Measurements from ENCODE around the gene CACNB4.

Gene CACNB4

DNA sequence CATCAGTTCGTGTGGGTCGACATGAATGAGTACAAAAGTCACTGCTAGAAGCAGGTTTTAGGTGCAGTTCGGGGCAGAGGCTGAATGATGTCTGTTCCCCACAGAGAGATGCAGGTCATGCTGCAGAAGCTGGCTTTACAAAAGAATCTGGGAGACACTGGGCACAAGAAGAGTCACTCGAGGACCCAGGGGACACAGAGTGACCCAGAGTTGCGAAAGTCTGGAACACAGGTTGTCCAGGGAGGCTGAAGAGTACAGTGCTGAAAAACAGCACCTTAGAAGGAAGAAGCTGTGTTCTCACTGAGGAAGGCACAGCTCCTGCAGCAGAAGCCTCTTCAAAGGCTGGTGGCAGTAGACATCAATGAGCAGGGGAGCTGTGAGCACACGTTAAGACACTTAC is 14.8 kb downstream of the CACNB4 start:
- H3K9ac ChIP-seq: no peak overlapping the region
- no peak overlapping the region for H3K4me2 ChIP-seq (ENCODE audit: low read length)
- no peaks in the 10 kb centered on the region for H3K4me1 ChIP-seq
- H3K79me2 ChIP-seq: no peaks in the 10 kb centered on the region
- no peak overlapping the region for H3K27ac ChIP-seq
- no peak overlapping the region for H2AFZ ChIP-seq
- H3K36me3 ChIP-seq (ENCODE audit: control insufficient read depth, insufficient read depth, low read length): no peaks in the 10 kb centered on the region
- H3K9me3 ChIP-seq (ENCODE audit: control insufficient read depth, low read length): no peaks in the 10 kb centered on the region
- H3K4me3 ChIP-seq (ENCODE audit: low read depth, low read length): no peak overlapping the region
- TF ChIP-seq, protein P1, sequence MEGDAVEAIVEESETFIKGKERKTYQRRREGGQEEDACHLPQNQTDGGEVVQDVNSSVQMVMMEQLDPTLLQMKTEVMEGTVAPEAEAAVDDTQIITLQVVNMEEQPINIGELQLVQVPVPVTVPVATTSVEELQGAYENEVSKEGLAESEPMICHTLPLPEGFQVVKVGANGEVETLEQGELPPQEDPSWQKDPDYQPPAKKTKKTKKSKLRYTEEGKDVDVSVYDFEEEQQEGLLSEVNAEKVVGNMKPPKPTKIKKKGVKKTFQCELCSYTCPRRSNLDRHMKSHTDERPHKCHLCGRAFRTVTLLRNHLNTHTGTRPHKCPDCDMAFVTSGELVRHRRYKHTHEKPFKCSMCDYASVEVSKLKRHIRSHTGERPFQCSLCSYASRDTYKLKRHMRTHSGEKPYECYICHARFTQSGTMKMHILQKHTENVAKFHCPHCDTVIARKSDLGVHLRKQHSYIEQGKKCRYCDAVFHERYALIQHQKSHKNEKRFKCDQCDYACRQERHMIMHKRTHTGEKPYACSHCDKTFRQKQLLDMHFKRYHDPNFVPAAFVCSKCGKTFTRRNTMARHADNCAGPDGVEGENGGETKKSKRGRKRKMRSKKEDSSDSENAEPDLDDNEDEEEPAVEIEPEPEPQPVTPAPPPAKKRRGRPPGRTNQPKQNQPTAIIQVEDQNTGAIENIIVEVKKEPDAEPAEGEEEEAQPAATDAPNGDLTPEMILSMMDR (IDR thresholded peaks at IDR 0.05): no peak
- no peaks in the 10 kb centered on the region for H3K27me3 ChIP-seq (ENCODE audit: control insufficient read depth, insufficient read depth, low read length)

DNA sequence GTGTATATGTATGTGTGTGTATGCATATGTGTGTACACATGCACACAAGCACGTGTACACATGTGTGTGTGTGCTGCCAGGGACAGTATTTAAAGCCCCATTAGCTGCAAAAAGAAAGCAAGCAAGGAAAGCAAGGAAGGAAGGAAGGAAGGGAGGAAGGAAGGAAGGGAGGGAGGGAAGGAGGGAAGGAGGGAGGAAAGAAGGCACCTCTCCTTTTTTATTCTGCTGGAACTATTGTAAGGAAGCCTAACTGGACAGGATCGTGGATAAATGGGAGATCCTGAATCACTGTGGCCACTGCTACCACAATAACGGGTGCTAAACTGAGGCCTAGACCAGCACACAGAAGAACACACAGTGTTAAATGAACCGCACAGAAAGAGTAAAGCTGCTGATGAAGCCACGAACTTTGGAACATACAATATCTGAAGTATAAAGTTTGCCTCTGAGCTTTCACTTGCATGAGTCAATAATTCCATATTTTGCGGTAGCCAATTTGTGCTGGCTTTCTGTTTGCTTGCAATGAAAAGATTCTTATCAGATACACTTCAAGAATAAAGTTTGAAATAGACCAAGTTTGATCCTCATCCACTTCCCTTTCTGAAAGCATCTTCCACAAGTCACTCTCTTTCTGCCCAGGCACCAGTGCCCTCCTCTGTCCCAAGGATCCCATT is 15.5 kb downstream of the CACNB4 start:
- H3K27ac ChIP-seq: no peak overlapping the region
- TF ChIP-seq, protein P1 (IDR thresholded peaks at IDR 0.05): no peak
- H3K9ac ChIP-seq: no peak overlapping the region
- H3K9me3 ChIP-seq (ENCODE audit: control insufficient read depth, low read length): no peaks in the 10 kb centered on the region
- no peak overlapping the region for H2AFZ ChIP-seq
- H3K4me1 ChIP-seq: no peaks in the 10 kb centered on the region
- H3K36me3 ChIP-seq (ENCODE audit: control insufficient read depth, insufficient read depth, low read length): no peaks in the 10 kb centered on the region
- no peak overlapping the region for H3K4me2 ChIP-seq (ENCODE audit: low read length)
- H3K27me3 ChIP-seq (ENCODE audit: control insufficient read depth, insufficient read depth, low read length): no peaks in the 10 kb centered on the region
- no peak overlapping the region for H3K4me3 ChIP-seq (ENCODE audit: low read depth, low read length)
- H3K79me2 ChIP-seq: no peaks in the 10 kb centered on the region

DNA sequence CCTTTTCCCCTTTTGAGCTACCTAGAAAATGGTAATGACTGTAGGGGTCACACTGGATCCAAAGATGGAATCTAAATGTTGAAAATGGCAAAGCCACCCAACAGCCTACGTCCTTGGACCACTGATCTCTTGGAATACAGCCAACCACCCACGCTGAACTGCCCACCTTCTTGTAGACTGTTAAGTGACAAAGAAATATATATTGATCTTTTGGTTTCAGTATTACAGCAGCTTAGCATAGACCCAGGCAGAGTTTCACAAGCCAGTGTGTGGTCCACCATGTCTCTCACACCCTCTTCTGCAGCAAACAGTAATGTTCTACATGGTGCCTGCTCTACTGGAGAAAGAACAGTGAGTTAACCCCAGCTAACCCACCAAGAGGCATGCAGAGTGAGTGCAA is 20.2 kb downstream of the CACNB4 start:
- no peaks in the 10 kb centered on the region for H3K9me3 ChIP-seq (ENCODE audit: control insufficient read depth, low read length)
- H3K4me2 ChIP-seq (ENCODE audit: low read length): no peak overlapping the region
- no peaks in the 10 kb centered on the region for H3K27me3 ChIP-seq (ENCODE audit: control insufficient read depth, insufficient read depth, low read length)
- no peak overlapping the region for H3K9ac ChIP-seq
- H2AFZ ChIP-seq: no peak overlapping the region
- no peak overlapping the region for H3K4me3 ChIP-seq (ENCODE audit: low read depth, low read length)
- TF ChIP-seq, protein P1 (IDR thresholded peaks at IDR 0.05): no peak
- H3K79me2 ChIP-seq: no peaks in the 10 kb centered on the region
- no peaks in the 10 kb centered on the region for H3K36me3 ChIP-seq (ENCODE audit: control insufficient read depth, insufficient read depth, low read length)
- H3K27ac ChIP-seq: no peak overlapping the region
- no peaks in the 10 kb centered on the region for H3K4me1 ChIP-seq

DNA sequence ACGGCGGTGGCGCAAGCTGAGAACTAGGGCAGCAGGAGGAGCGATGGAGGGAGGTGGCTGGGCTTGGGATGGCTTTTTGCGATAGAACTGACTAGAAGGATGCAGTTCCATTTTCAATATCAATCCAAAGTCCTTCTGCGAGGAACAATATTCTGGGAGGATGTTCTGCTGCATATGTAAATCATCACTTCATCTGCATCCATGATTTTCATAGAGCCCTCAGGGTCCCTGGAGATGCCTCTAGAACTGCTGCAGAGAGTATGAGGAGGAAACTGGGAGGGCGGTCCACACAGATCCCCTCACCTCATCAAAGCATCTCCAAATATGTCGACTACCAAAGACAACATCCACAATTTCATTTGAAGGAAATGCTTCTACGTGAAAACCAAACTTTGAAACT is 20.8 kb downstream of the CACNB4 start:
- no peak overlapping the region for H3K27ac ChIP-seq
- no peaks in the 10 kb centered on the region for H3K36me3 ChIP-seq (ENCODE audit: control insufficient read depth, insufficient read depth, low read length)
- H3K4me3 ChIP-seq (ENCODE audit: low read depth, low read length): no peak overlapping the region
- no peaks in the 10 kb centered on the region for H3K4me1 ChIP-seq
- H3K4me2 ChIP-seq (ENCODE audit: low read length): no peak overlapping the region
- H3K27me3 ChIP-seq (ENCODE audit: control insufficient read depth, insufficient read depth, low read length): no peaks in the 10 kb centered on the region
- H3K79me2 ChIP-seq: no peaks in the 10 kb centered on the region
- TF ChIP-seq, protein P1 (IDR thresholded peaks at IDR 0.05): no peak
- no peak overlapping the region for H3K9ac ChIP-seq
- no peaks in the 10 kb centered on the region for H3K9me3 ChIP-seq (ENCODE audit: control insufficient read depth, low read length)
- H2AFZ ChIP-seq: no peak overlapping the region

DNA sequence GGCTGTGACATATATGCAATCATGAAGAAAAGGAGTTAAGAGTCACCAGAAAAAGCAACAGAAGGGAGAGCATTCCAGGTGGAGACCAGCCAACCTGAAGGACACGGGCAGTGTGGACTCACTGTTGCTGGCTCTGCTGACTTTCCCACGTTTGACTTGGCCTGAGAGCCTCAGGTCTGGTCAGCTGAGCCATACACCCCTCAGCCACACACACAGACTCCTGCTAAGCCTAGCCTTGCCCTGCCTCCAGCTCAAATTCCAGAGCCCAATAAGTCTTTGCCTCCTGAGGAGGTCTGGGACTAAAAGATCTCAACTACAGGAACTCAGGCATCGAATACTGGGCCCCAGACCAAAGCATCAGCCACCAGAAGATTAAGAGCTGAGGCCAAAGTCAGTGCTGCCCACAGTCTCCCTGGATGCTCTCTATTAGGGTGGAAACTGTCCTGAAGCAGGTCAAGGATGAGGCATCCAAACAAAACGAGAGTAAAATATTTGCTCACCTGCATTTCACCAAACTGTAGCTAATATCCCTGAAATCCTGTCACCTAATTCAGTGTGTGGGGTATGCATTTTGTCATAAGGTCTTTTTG is 23.3 kb downstream of the CACNB4 start:
- Histone ChIP-seq H3K9ac (no peak overlapping the region), H3K27me3 (ENCODE audit: control insufficient read depth, insufficient read depth, low read length) (no peaks in the 10 kb centered on the region), H3K4me1 (no peaks in the 10 kb centered on the region), H3K79me2 (no peaks in the 10 kb centered on the region), H3K4me3 (ENCODE audit: low read depth, low read length) (no peak overlapping the region), H3K4me2 (ENCODE audit: low read length) (no peak overlapping the region), H2AFZ (no peak overlapping the region), H3K36me3 (ENCODE audit: control insufficient read depth, insufficient read depth, low read length) (no peaks in the 10 kb centered on the region), H3K9me3 (ENCODE audit: control insufficient read depth, low read length) (no peaks in the 10 kb centered on the region), H3K27ac (no peak overlapping the region)
- TF ChIP-seq, protein P1 (IDR thresholded peaks at IDR 0.05): no peak

All from parathyroid adenoma (tissue), 2 donors.